HG03432 (cell line): ENCODE results near the gene C12orf75.
"Not testable (repeated sequence)": the region's sequence is repeated elsewhere in the genome, so short reads cannot be mapped to it uniquely, and the experiment has no call there.

Experiments
- ATAC-seq: cut with Tn5 transposase; IDR thresholded peaks from one replicate; pipeline ENCODE4 v1.9.1; 2021; ENCODE audit warnings: mild to moderate bottlenecking, moderate library complexity; ENCODE audit not compliant: unreplicated experiment

Gene C12orf75

GRCh38 chr12:105309384-105309783, 21.1 kb upstream of the C12orf75 start:
- not testable (repeated sequence) for ATAC-seq

- ATAC-seq, result not testable (repeated sequence)
These were observed 19.9 kb upstream of the C12orf75 start for GRCh38 chr12:105310476-105311085.

GRCh38 chr12:105311936-105312335, 18.6 kb upstream of the C12orf75 start:
- not testable (repeated sequence) for ATAC-seq

- ATAC-seq, result not testable (repeated sequence)
These were observed 16.7 kb upstream of the C12orf75 start for GRCh38 chr12:105313755-105314154.

- ATAC-seq, result no peak
These were observed 15.4 kb upstream of the C12orf75 start for GRCh38 chr12:105315130-105315529.

GRCh38 chr12:105315726-105316125, 14.8 kb upstream of the C12orf75 start:
- ATAC-seq, result no peak

- no peak for ATAC-seq
These were observed 13.3 kb upstream of the C12orf75 start for GRCh38 chr12:105316931-105317852.

- no peak for ATAC-seq
These were observed 12.4 kb upstream of the C12orf75 start for GRCh38 chr12:105317942-105318621.

GRCh38 chr12:105318651-105319483, 11.6 kb upstream of the C12orf75 start:
- ATAC-seq, result no peak

- ATAC-seq, result no peak
These were observed 10.7 kb upstream of the C12orf75 start for GRCh38 chr12:105319691-105320209.

GRCh38 chr12:105321125-105321524, 9.4 kb upstream of the C12orf75 start:
- no peak for ATAC-seq

GRCh38 chr12:105322070-105322469, 8.4 kb upstream of the C12orf75 start:
- no peak for ATAC-seq

- ATAC-seq, result no peak
These were observed 5.8 kb upstream of the C12orf75 start for GRCh38 chr12:105324704-105325103.

GRCh38 chr12:105325117-105325516, 5.4 kb upstream of the C12orf75 start:
- no peak for ATAC-seq

- peak; percentile 0 for ATAC-seq
These were observed 587 bp upstream of the C12orf75 start for GRCh38 chr12:105329926-105330282.

GRCh38 chr12:105330931-105331804, 677 bp downstream of the C12orf75 start:
- ATAC-seq, result peak; percentile 10

- no peak for ATAC-seq
These were observed 1.3 kb downstream of the C12orf75 start for GRCh38 chr12:105331805-105332251.

GRCh38 chr12:105332286-105332685, 1.8 kb downstream of the C12orf75 start:
- ATAC-seq, result not testable (repeated sequence)

GRCh38 chr12:105332925-105333324, 2.4 kb downstream of the C12orf75 start:
- ATAC-seq, result no peak
